Measurements from ENCODE around the gene INSIG1.

INSIG1 gene

GRCh38 chr7:155267023-155267422 lies 30.7 kb upstream of the INSIG1 start:
- no peak for DNase-seq

- DNase-seq, result no peak
Observed at GRCh38 chr7:155267436-155267835, 30.2 kb upstream of the INSIG1 start.

- no peak for DNase-seq
Observed at GRCh38 chr7:155268211-155268610, 29.5 kb upstream of the INSIG1 start.

- DNase-seq, result no peak
Observed at GRCh38 chr7:155268921-155269650, 28.6 kb upstream of the INSIG1 start.

- DNase-seq, result no peak
Observed at GRCh38 chr7:155269766-155270585, 27.7 kb upstream of the INSIG1 start.

GRCh38 chr7:155270861-155271260 lies 26.8 kb upstream of the INSIG1 start:
- no peak for DNase-seq

- no peak for DNase-seq
Observed at GRCh38 chr7:155274633-155275355, 22.9 kb upstream of the INSIG1 start.

GRCh38 chr7:155276042-155276799 lies 21.5 kb upstream of the INSIG1 start:
- no peak for DNase-seq

GRCh38 chr7:155276800-155277375 lies 20.8 kb upstream of the INSIG1 start:
- DNase-seq, result no peak

- no peak for DNase-seq
Observed at GRCh38 chr7:155277385-155277994, 20.2 kb upstream of the INSIG1 start.

GRCh38 chr7:155278921-155279320 lies 18.8 kb upstream of the INSIG1 start:
- DNase-seq, result no peak

GRCh38 chr7:155279787-155280445 lies 17.8 kb upstream of the INSIG1 start:
- DNase-seq, result no peak

GRCh38 chr7:155280446-155281397 lies 17.0 kb upstream of the INSIG1 start:
- DNase-seq, result no peak

GRCh38 chr7:155281398-155281969 lies 16.2 kb upstream of the INSIG1 start:
- no peak for DNase-seq

- no peak for DNase-seq
Observed at GRCh38 chr7:155282671-155283070, 15.0 kb upstream of the INSIG1 start.

- no peak for DNase-seq
Observed at GRCh38 chr7:155283565-155284194, 14.0 kb upstream of the INSIG1 start.

GRCh38 chr7:155284496-155285274 lies 13.0 kb upstream of the INSIG1 start:
- DNase-seq, result no peak

- no peak for DNase-seq
Observed at GRCh38 chr7:155285423-155285822, 12.3 kb upstream of the INSIG1 start.

- DNase-seq, result no peak
Observed at GRCh38 chr7:155285833-155286232, 11.8 kb upstream of the INSIG1 start.

Data from NCI-H1930 (cell line).